Chondrocyte (in vitro differentiated cells): ENCODE results near the gene POGLUT3. TPM values are rescaled to one million over a fixed set of nuclear protein-coding genes. Genes with fewer than 3 reads are reported as not detected.

Experiments used
- DNase-seq: peaks from one replicate; pipeline ENCODE4 v3.0.0; 2021; ENCODE audit warnings: mixed read lengths, low spot score
- H3K27ac Mint-ChIP-seq: one replicate; pipeline ENCODE4 v1.8.0; 2021; ENCODE audit warnings: mild to moderate bottlenecking, moderate library complexity, mixed read lengths; ENCODE audit not compliant: unreplicated experiment
- H3K27me3 Mint-ChIP-seq: 2 replicates; pipeline ENCODE4 v1.8.0; 2021; ENCODE audit warnings: low read depth, mixed read lengths
- H3K36me3 Mint-ChIP-seq: 2 replicates; pipeline ENCODE4 v1.8.0; 2021; ENCODE audit warnings: low read depth, mixed read lengths
- H3K4me1 Mint-ChIP-seq: 2 replicates; pipeline ENCODE4 v1.8.0; 2021; ENCODE audit warnings: low read depth, mild to moderate bottlenecking, mixed read lengths
- H3K4me3 Mint-ChIP-seq: one replicate; pipeline ENCODE4 v1.8.0; 2021; ENCODE audit warnings: mild to moderate bottlenecking, moderate library complexity, mixed read lengths; ENCODE audit not compliant: unreplicated experiment
- H3K9me3 Mint-ChIP-seq: 2 replicates; pipeline ENCODE4 v1.8.0; 2021; ENCODE audit warnings: low read depth, mixed read lengths
- total RNA-seq: library from RNA; stranded (reverse); gene quantifications from 3 replicates; pipeline ENCODE4 v1.2.1, GENCODE V29; 2021
- TF ChIP-seq, protein P1 (sequence below): fragments of 200-600 bp; sonication (generic); IDR thresholded peaks from 2 replicates; pipeline ENCODE4 v1.5.0; 2021; ENCODE audit warnings: antibody characterized with exemption, mild to moderate bottlenecking, moderate library complexity

POGLUT3 gene
- total RNA-seq, 1 donor from 2014 or later: 60.0 TPM

DNA sequence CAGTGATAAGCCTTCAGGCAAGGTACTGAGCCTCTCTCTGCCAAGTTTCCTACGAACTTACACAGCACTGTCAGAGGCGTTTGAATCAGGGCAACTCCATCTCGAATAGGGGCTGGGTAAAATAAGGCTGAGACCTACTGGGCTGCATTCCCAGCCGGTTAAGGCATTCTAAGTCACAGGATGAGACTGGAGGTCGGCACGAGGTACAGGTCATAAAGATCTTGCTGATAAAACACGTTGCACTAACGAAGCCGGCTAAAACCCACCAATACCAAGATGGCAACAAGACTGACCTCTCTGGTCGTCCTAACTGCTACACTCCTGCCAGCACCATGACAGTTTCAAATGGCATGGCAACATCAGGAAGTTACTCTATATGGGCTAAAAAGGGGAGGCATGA is 20.4 kb upstream of the POGLUT3 start:
- TF ChIP-seq, protein P1, sequence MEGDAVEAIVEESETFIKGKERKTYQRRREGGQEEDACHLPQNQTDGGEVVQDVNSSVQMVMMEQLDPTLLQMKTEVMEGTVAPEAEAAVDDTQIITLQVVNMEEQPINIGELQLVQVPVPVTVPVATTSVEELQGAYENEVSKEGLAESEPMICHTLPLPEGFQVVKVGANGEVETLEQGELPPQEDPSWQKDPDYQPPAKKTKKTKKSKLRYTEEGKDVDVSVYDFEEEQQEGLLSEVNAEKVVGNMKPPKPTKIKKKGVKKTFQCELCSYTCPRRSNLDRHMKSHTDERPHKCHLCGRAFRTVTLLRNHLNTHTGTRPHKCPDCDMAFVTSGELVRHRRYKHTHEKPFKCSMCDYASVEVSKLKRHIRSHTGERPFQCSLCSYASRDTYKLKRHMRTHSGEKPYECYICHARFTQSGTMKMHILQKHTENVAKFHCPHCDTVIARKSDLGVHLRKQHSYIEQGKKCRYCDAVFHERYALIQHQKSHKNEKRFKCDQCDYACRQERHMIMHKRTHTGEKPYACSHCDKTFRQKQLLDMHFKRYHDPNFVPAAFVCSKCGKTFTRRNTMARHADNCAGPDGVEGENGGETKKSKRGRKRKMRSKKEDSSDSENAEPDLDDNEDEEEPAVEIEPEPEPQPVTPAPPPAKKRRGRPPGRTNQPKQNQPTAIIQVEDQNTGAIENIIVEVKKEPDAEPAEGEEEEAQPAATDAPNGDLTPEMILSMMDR: no peak
- no peaks in the 10 kb centered on the region for H3K9me3 Mint-ChIP-seq
- no peak overlapping the region for H3K27ac Mint-ChIP-seq
- no peak for DNase-seq
- H3K4me1 Mint-ChIP-seq: no peaks in the 10 kb centered on the region
- peaks cover 6% of the 10 kb centered on the region for H3K36me3 Mint-ChIP-seq
- no peaks in the 10 kb centered on the region for H3K27me3 Mint-ChIP-seq
- no peak overlapping the region for H3K4me3 Mint-ChIP-seq

DNA sequence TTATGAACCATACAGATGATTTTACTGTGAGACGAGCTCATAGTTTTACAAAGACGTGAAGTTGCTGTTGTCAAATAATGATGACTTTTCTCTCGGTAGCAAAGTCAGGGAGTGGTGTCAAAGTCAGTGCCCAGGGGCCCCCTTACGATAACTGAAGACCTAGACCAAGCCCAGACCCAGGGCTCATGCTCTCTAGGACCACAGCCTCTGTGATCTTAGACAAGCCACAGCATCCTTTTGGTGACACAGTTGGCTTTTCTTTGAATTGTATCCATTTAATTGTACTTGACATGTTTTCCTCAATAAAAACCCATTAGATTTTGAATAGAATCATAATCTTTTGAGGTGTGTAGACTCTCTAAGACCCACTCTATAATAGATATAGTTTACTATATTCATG is 17.9 kb upstream of the POGLUT3 start:
- H3K27ac Mint-ChIP-seq: no peak overlapping the region
- no peaks in the 10 kb centered on the region for H3K27me3 Mint-ChIP-seq
- no peak for DNase-seq
- H3K4me1 Mint-ChIP-seq: peaks cover 8% of the 10 kb centered on the region
- H3K36me3 Mint-ChIP-seq: peaks cover 6% of the 10 kb centered on the region
- no peak overlapping the region for H3K4me3 Mint-ChIP-seq
- no peaks in the 10 kb centered on the region for H3K9me3 Mint-ChIP-seq
- TF ChIP-seq, protein P1: no peak

DNA sequence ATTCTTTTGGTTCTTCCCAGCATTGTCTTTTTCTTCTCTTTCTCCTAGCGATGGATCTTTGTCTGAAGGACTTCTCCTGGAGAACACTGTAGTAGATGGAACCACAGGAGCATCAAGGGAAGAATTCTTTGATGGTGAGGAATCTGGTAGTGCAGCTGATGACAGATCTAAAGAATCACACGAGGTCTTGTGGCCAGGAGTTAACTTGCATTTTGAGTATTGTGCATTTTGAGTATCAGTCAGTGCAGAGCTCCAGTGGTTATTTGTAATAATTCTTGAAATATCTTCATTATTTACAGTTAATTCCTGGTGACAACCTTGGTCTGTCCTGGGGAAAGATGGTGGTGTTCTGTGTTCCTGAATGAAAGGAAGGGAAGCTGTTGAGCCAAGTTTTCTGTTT is 14.5 kb upstream of the POGLUT3 start:
- Mint-ChIP-seq H3K4me3 (no peak overlapping the region), H3K36me3 (peaks cover 6% of the 10 kb centered on the region), H3K27ac (no peak overlapping the region), H3K27me3 (no peaks in the 10 kb centered on the region), H3K4me1 (peaks cover 8% of the 10 kb centered on the region), H3K9me3 (no peaks in the 10 kb centered on the region)
- no peak for DNase-seq
- TF ChIP-seq, protein P1: no peak

DNA sequence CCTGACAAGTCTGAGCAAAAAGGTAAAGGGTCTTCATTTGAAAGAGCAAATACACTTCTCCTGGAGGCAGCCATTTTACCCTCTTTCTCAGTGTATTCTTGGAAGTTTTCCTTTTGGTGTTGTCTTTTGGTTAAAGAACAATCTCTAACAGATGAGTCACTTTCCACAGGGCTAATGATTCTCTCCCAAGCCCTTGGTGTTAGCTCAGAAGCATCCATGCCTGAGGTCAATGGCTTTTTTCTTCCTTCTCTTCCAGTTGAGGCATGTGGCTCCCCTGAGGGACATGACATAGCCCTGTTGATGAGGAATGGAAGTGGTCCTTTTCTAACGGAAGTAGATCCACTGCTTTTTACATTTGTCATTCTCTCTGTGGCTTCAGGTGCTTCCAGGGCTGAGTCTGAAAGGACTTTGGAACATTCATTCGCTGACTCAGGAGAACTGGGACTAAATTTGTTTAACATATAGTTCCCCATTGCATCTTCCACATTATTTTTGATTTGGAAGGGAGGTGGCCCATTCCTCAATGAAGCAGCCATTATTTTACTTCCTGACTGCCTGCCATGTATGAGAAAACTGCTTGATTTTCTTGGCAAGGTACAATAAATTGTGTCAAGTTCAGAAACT is 13.8 kb upstream of the POGLUT3 start:
- H3K36me3 Mint-ChIP-seq: peaks cover 6% of the 10 kb centered on the region
- no peak overlapping the region for H3K4me3 Mint-ChIP-seq
- H3K4me1 Mint-ChIP-seq: peaks cover 8% of the 10 kb centered on the region
- H3K9me3 Mint-ChIP-seq: no peaks in the 10 kb centered on the region
- no peak overlapping the region for H3K27ac Mint-ChIP-seq
- no peak for DNase-seq
- TF ChIP-seq, protein P1: no peak
- no peaks in the 10 kb centered on the region for H3K27me3 Mint-ChIP-seq

DNA sequence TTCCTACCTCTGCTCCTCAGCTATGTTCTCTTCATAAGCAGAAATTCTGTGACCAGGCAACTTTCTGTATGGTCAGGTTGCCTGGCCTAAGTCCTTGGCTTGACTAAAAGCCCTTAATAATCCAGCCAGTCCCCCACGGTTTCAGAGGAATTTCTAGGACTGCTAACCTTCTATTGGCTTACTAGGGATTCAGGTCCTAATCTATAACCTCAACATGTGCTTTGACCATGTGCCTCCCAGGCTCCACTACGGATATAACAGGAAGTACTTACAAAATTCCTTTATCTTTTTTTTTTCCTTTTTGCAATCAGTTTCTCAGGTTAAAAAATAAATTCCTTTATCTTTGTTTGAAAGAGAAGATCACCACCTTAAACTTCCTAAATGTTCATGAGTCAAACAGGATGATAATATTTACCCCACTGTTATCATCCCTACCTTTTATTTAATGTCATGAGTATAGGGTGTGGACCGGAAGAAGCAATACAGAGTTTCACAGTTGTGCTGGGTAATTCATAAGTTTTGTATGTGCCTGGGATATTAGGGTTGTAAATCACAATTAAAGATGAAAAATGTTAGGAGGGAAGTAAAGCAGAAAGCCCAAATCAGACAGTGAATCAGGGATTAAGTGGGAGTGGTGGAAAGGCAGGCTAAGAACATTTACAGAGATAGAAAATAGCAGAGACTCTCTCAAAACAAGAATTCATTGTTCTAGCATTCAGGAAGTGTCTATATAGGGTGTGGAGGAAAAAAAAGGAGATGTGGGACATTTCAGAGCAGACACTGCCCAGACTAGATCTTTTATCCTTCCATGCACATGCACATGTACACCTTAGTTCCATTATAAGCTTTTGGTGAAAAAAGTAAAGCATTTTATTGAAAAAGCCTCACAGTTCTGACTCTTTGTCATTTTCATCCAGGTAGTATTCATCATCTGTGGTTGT is 10.7 kb upstream of the POGLUT3 start:
- Mint-ChIP-seq H3K27me3 (no peaks in the 10 kb centered on the region), H3K36me3 (peaks cover 1% of the 10 kb centered on the region), H3K4me3 (no peak overlapping the region), H3K4me1 (peaks cover 8% of the 10 kb centered on the region), H3K27ac (no peak overlapping the region), H3K9me3 (no peaks in the 10 kb centered on the region)
- TF ChIP-seq, protein P1: no peak
- DNase-seq: no peak
